Measurements from ENCODE around the gene CDC25B. TPM values are rescaled to one million over a fixed set of nuclear protein-coding genes. Genes with fewer than 3 reads are reported as not detected.

The CDC25B gene
- total and polyA plus RNA-seq, 2 of the 13 experiments (the other 11 are each of a cell fraction or from before 2014, with no cell fraction given): 14.5 to 19.4 TPM

DNA sequence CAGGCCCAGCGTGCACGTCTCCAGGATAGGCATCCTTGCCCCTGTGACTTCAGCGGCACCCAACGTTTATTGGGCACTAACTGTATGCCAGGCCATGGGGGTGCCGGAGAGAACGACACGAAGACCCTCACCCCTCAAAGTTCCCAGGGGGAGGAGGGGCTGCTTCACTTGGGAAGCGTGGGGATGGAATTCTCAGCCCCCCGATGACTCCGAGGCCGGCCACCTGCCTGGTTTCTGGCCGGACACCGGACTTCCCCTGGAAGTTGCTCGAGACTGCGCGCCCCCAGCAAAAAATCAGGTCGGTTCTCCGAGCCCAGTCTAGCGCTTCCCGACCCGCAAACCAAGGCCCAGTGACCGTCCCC lies 50.2 kb downstream of the CDC25B start (continued):
- TF ChIP-seq ZBTB40 (IDR thresholded peaks at IDR 0.05): no peak
- TF ChIP-seq ZBTB40 (CRISPR knock-in tag; IDR thresholded peaks at IDR 0.05): peak; percentile 90
- TF ChIP-seq BRD4 (CRISPR knock-in tag; IDR thresholded peaks at IDR 0.05): peak; percentile 70; the same call in 1 of the 2 replicates
- no peak; the same call in 1 of the 2 replicates for TF ChIP-seq SMAD3 (CRISPR knock-in tag; IDR thresholded peaks at IDR 0.05)
- TF ChIP-seq, protein P1, sequence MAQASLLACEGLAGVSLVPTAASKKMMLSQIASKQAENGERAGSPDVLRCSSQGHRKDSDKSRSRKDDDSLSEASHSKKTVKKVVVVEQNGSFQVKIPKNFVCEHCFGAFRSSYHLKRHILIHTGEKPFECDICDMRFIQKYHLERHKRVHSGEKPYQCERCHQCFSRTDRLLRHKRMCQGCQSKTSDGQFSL (CRISPR knock-in tag; IDR thresholded peaks at IDR 0.05): no peak
- 0 out of 2 replicates have a peak, but pooled peaks have one; percentile 49 for TF ChIP-seq NR0B2 (CRISPR knock-in tag; IDR thresholded peaks at IDR 0.05)
- TF ChIP-seq, protein P2, sequence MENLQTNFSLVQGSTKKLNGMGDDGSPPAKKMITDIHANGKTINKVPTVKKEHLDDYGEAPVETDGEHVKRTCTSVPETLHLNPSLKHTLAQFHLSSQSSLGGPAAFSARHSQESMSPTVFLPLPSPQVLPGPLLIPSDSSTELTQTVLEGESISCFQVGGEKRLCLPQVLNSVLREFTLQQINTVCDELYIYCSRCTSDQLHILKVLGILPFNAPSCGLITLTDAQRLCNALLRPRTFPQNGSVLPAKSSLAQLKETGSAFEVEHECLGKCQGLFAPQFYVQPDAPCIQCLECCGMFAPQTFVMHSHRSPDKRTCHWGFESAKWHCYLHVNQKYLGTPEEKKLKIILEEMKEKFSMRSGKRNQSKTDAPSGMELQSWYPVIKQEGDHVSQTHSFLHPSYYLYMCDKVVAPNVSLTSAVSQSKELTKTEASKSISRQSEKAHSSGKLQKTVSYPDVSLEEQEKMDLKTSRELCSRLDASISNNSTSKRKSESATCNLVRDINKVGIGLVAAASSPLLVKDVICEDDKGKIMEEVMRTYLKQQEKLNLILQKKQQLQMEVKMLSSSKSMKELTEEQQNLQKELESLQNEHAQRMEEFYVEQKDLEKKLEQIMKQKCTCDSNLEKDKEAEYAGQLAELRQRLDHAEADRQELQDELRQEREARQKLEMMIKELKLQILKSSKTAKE (CRISPR knock-in tag; IDR thresholded peaks at IDR 0.05; ENCODE audit: borderline replicate concordance): no peak
- TF ChIP-seq ATF7-NPFF (CRISPR knock-in tag; IDR thresholded peaks at IDR 0.05; ENCODE audit: low read depth): no peak; the same call in 1 of the 2 replicates
- TF ChIP-seq ZFP1 (CRISPR knock-in tag; IDR thresholded peaks at IDR 0.05): no peak
- TF ChIP-seq ZNF770 (CRISPR knock-in tag; IDR thresholded peaks at IDR 0.05): no peak
- TF ChIP-seq SETDB1 (CRISPR knock-in tag; IDR thresholded peaks at IDR 0.05; ENCODE audit: borderline replicate concordance): no peak
- TF ChIP-seq ZNF512B (CRISPR knock-in tag; IDR thresholded peaks at IDR 0.05; ENCODE audit: borderline replicate concordance): no peak

All from HepG2 (cell line).